Measurements from ENCODE around the gene PLBD2. TPM values are rescaled to one million over a fixed set of nuclear protein-coding genes. Genes with fewer than 3 reads are reported as not detected.

The PLBD2 gene
- total RNA-seq, 2 experiments from 2014 or later = 3.4 to 14.4 TPM

DNA sequence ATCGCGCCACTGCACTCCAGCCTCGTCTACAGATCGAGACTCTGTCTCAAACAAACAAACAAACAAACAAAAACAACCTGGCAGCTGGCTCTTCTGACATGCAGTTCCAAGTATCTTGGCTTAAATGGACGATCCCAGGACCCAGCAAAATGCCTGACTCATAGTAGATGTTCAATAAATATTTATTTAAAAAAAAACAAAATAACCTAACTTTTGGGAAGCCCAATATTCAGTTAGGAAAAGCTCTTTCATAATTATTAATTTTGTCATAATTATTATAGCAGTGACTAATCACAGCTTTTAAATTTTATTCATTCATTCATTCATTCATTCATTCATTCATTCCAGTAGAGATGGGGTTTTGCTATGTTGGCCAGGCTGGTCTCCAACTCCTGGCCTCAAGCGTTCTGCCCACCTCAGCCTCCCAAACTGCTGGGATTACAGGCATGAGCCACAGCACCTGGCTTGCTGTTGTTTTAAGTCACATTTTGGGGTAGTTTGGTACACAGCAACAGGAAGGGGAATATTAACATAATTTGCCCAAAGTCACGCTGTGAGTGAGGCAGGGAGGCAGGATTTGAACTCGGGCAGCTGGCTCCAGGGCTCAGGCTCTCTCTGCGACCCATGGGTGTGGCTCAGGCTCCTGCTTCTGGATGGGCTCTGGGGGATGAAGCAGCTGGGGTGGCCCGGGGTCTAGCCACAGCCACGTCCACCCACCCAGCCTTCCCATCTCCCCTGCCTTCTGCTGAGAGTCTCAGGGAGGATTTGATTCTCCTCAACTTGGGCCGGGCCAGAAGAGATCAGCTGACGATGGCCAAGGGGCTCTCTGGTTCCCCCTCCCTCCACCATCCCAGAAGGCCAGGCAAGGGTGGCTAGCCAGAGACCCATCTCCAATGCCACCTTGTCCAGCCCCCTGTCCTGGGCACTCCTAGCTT lies 42.9 kb downstream of the PLBD2 start:
- intact Hi-C loops (cut with micrococcal nuclease; ENCODE audit: unreplicated experiment) = no loop called here
- H3K79me2 ChIP-seq (ENCODE audit: insufficient read depth, low read depth, low read length) = no peaks in the 10 kb centered on the region
- TF ChIP-seq, protein P1, sequence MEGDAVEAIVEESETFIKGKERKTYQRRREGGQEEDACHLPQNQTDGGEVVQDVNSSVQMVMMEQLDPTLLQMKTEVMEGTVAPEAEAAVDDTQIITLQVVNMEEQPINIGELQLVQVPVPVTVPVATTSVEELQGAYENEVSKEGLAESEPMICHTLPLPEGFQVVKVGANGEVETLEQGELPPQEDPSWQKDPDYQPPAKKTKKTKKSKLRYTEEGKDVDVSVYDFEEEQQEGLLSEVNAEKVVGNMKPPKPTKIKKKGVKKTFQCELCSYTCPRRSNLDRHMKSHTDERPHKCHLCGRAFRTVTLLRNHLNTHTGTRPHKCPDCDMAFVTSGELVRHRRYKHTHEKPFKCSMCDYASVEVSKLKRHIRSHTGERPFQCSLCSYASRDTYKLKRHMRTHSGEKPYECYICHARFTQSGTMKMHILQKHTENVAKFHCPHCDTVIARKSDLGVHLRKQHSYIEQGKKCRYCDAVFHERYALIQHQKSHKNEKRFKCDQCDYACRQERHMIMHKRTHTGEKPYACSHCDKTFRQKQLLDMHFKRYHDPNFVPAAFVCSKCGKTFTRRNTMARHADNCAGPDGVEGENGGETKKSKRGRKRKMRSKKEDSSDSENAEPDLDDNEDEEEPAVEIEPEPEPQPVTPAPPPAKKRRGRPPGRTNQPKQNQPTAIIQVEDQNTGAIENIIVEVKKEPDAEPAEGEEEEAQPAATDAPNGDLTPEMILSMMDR (conservative IDR thresholded peaks at IDR 0.05; ENCODE audit: low read length) = no peak
- no peak for TF ChIP-seq EZH2phosphoT487 (IDR thresholded peaks at IDR 0.05; ENCODE audit: borderline replicate concordance, low read depth, low read length)
- H3K27ac ChIP-seq (ENCODE audit: low read depth, low read length, poor library complexity, severe bottlenecking) = no peak overlapping the region
- no peaks in the 10 kb centered on the region for H4K20me1 ChIP-seq (ENCODE audit: insufficient read depth, low read length)
- peaks cover 5% of the 10 kb centered on the region for H3K4me1 ChIP-seq (ENCODE audit: insufficient read depth, low read length, poor library complexity, severe bottlenecking)
- no peak overlapping the region for H2AFZ ChIP-seq (ENCODE audit: low read length)
- no peaks in the 10 kb centered on the region for H3K9me3 ChIP-seq (ENCODE audit: low read length)
- ChIA-PET CTCF (ENCODE audit: unreplicated experiment) (no interaction called here), POLR2A (no interaction called here)
- H3K4me2 ChIP-seq (ENCODE audit: low read length) = no peak overlapping the region
- no peaks in the 10 kb centered on the region for H3K36me3 ChIP-seq (ENCODE audit: insufficient read depth, low read length)
- no TSS peak for BruUV-seq (replicated peaks)
- DNase-seq (ENCODE audit: low spot score) = no peak
- no peaks in the 10 kb centered on the region for H3K9me2 ChIP-seq (ENCODE audit: insufficient read depth, low read length)
- H3K4me3 ChIP-seq (ENCODE audit: low read depth, low read length, poor library complexity, severe bottlenecking) = no peak overlapping the region

DNA sequence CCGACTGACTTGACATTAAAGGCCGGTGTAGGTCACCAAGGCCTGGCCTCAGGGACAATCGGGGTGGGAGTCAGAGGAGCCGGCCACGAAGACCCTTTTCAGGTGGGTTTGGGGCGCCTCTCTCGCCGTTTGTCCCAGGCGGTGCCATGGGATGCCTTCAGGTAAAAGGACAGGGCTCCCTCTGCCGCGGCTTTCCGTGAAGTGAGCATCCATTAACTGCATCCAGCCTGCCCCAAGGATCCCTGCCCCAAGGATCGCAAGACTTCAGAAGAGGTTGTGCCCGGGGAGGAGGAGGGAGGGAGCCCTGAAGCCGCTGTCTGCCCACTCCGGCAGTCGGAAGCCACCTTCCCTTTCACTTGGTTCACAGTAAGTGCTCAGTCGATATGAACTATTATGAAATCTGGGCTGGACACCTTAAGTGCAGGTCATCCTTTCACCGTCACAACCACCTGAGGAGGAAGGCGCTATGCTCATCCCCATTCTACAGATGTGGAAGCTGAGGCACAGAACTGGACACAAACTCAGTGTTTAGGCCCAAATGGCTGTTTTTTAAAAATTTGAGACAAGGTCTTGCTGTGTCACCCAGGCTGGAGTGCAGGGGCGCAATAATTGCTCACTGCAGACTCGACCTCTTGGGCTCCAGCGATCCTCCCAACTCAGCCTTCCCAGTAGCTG lies 44.3 kb downstream of the PLBD2 start:
- H3K4me3 ChIP-seq (ENCODE audit: low read depth, low read length, poor library complexity, severe bottlenecking) = no peak overlapping the region
- no peaks in the 10 kb centered on the region for H4K20me1 ChIP-seq (ENCODE audit: insufficient read depth, low read length)
- no peak overlapping the region for H3K27ac ChIP-seq (ENCODE audit: low read depth, low read length, poor library complexity, severe bottlenecking)
- ChIA-PET CTCF (ENCODE audit: unreplicated experiment) (no interaction called here), POLR2A (no interaction called here)
- intact Hi-C loops (cut with micrococcal nuclease; ENCODE audit: unreplicated experiment) = no loop called here
- H3K4me2 ChIP-seq (ENCODE audit: low read length) = no peak overlapping the region
- H3K9me2 ChIP-seq (ENCODE audit: insufficient read depth, low read length) = no peaks in the 10 kb centered on the region
- no peak for TF ChIP-seq EZH2phosphoT487 (IDR thresholded peaks at IDR 0.05; ENCODE audit: borderline replicate concordance, low read depth, low read length)
- TF ChIP-seq, protein P1 (conservative IDR thresholded peaks at IDR 0.05; ENCODE audit: low read length) = no peak
- H3K36me3 ChIP-seq (ENCODE audit: insufficient read depth, low read length) = no peaks in the 10 kb centered on the region
- no TSS peak for BruUV-seq (replicated peaks)
- no peaks in the 10 kb centered on the region for H3K79me2 ChIP-seq (ENCODE audit: insufficient read depth, low read depth, low read length)
- peaks cover under 1% of the 10 kb centered on the region for H3K4me1 ChIP-seq (ENCODE audit: insufficient read depth, low read length, poor library complexity, severe bottlenecking)
- H2AFZ ChIP-seq (ENCODE audit: low read length) = no peak overlapping the region
- H3K9me3 ChIP-seq (ENCODE audit: low read length) = no peaks in the 10 kb centered on the region
- no peak for DNase-seq (ENCODE audit: low spot score)

All from OCI-LY7 (cell line).